ENCODE results near the gene PIK3C2G. TPM values are rescaled to one million over a fixed set of nuclear protein-coding genes. Genes with fewer than 3 reads are reported as not detected.

PIK3C2G gene
- total and polyA plus RNA-seq, 2 of the 13 experiments (the other 11 are each of a cell fraction or from before 2014, with no cell fraction given), result not detected

DNA sequence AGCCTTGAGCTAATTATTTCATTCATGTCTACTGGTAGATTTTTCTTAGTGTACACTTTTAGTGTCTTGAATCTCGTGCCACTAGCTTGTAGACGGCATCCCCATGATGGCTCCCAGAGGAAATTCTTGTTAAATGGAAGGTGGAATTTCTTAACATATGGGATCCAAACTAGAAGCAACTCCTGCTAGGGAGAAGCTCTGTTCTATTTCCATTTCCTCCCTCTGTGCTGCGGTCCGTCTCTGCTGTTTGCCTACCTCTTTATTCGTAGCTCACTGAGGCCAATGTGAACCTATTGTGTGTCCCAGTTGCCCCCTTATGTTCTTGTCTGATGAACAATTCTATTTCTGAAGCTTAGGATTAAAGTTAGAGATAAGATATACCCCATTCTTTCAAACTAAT, 588 bp downstream of the PIK3C2G start:
- no peak overlapping the region for H3K4me3 ChIP-seq (replicated peaks in 1 of 3; ENCODE audit: insufficient read depth in 1 of 3, low read depth in 2 of 3, low read length in 3 of 3)
- TF ChIP-seq, protein P1, sequence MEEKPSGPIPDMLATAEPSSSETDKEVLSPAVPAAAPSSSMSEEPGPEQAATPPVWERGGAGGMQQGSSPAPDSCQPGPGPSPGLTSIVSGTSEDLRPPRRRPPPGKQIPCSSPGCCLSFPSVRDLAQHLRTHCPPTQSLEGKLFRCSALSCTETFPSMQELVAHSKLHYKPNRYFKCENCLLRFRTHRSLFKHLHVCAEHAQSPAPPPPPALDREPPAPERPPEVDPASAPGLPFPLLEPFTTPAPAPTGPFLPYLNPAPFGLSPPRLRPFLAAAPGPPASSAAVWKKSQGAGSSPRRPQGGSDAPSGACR (CRISPR knock-in tag; IDR thresholded peaks at IDR 0.05), result no peak
- TF ChIP-seq, protein P2, sequence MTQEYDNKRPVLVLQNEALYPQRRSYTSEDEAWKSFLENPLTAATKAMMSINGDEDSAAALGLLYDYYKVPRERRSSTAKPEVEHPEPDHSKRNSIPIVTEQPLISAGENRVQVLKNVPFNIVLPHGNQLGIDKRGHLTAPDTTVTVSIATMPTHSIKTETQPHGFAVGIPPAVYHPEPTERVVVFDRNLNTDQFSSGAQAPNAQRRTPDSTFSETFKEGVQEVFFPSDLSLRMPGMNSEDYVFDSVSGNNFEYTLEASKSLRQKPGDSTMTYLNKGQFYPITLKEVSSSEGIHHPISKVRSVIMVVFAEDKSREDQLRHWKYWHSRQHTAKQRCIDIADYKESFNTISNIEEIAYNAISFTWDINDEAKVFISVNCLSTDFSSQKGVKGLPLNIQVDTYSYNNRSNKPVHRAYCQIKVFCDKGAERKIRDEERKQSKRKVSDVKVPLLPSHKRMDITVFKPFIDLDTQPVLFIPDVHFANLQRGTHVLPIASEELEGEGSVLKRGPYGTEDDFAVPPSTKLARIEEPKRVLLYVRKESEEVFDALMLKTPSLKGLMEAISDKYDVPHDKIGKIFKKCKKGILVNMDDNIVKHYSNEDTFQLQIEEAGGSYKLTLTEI (CRISPR knock-in tag; conservative IDR thresholded peaks at IDR 0.05), result no peak
- TF ChIP-seq ZNF678 (CRISPR knock-in tag; IDR thresholded peaks at IDR 0.05) (no peak), SYNCRIP (IDR thresholded peaks at IDR 0.05; ENCODE audit: insufficient read depth, low read depth, low read length) (no peak), MXD4 (CRISPR knock-in tag; IDR thresholded peaks at IDR 0.05) (no peak), MED8 (CRISPR knock-in tag; IDR thresholded peaks at IDR 0.05; ENCODE audit: insufficient replicate concordance) (no peak), MIER3 (CRISPR knock-in tag; IDR thresholded peaks at IDR 0.05; ENCODE audit: borderline replicate concordance) (no peak), ZNF337 (CRISPR knock-in tag; IDR thresholded peaks at IDR 0.05; ENCODE audit: borderline replicate concordance, low read depth) (no peak), SP4 (CRISPR knock-in tag; IDR thresholded peaks at IDR 0.05) (no peak), ZNF773 (CRISPR knock-in tag; IDR thresholded peaks at IDR 0.05; ENCODE audit: borderline replicate concordance) (no peak), NBN (conservative IDR thresholded peaks at IDR 0.05) (no peak), KLF12 (CRISPR knock-in tag; IDR thresholded peaks at IDR 0.05; ENCODE audit: borderline replicate concordance) (no peak), ZNF251 (CRISPR knock-in tag; IDR thresholded peaks at IDR 0.05) (no peak), ZSCAN25 (CRISPR knock-in tag; IDR thresholded peaks at IDR 0.05) (no peak)
- TF ChIP-seq, protein P3, sequence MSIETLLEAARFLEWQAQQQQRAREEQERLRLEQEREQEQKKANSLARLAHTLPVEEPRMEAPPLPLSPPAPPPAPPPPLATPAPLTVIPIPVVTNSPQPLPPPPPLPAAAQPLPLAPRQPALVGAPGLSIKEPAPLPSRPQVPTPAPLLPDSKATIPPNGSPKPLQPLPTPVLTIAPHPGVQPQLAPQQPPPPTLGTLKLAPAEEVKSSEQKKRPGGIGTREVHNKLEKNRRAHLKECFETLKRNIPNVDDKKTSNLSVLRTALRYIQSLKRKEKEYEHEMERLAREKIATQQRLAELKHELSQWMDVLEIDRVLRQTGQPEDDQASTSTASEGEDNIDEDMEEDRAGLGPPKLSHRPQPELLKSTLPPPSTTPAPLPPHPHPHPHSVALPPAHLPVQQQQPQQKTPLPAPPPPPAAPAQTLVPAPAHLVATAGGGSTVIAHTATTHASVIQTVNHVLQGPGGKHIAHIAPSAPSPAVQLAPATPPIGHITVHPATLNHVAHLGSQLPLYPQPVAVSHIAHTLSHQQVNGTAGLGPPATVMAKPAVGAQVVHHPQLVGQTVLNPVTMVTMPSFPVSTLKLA (IDR thresholded peaks at IDR 0.05), result no peak
- H3K9ac ChIP-seq (ENCODE audit: insufficient read depth, low read depth, low read length), result no peak overlapping the region
- DNase-seq (ENCODE audit: low spot score) (no peak), ATAC-seq (no peak), FAIRE-seq (no peak)
- in situ Hi-C loops (cut with HindIII; ENCODE audit: extremely low pct_ligation_motif_present, low pct_unique_long_range_greater_than_20kb) (no loop called here), intact Hi-C loops (cut with micrococcal nuclease; ENCODE audit: unreplicated experiment) (no loop called here)
- no TSS peak for BruUV-seq (replicated peaks)
- no peak overlapping the region for H3K27ac ChIP-seq (ENCODE audit: extremely low read length, insufficient read depth, low read length)
- H3K27me3 ChIP-seq (ENCODE audit: control insufficient read depth in 1 of 2, insufficient read depth in 2 of 2, low read length in 2 of 2), result no peaks in the 10 kb centered on the region
- H2AFZ ChIP-seq (ENCODE audit: low read length), result no peak overlapping the region
- no peak overlapping the region for H3K4me2 ChIP-seq (ENCODE audit: low read depth, low read length)
- H4K20me1 ChIP-seq (ENCODE audit: insufficient read depth, low read length), result no peaks in the 10 kb centered on the region
- ChIA-PET POLR2A (no interaction called here), CTCF (ENCODE audit: low intra/inter-chr PET ratio, low total read pairs) (no interaction called here)
- no peaks in the 10 kb centered on the region for H3K36me3 ChIP-seq (replicated peaks in 1 of 2; ENCODE audit: control insufficient read depth in 1 of 2, insufficient read depth in 2 of 2, low read length in 2 of 2)
- WGBS (ENCODE audit: low lambda C conversion rate), result 47% methylated on average over 5 of the region's 5 CpGs
- H3K9me3 ChIP-seq (ENCODE audit: low read length), result no peaks in the 10 kb centered on the region
- no peaks in the 10 kb centered on the region for H3K4me1 ChIP-seq (ENCODE audit: insufficient read depth, low read length)
- H3K79me2 ChIP-seq (ENCODE audit: insufficient read depth, low read length), result no peaks in the 10 kb centered on the region
